A673 (cell line): ENCODE results near the gene OPRL1.

ENCODE experiments used
- EZH2 ChIP-seq: fragments of 200-600 bp; sonication (generic); IDR thresholded peaks from 2 replicates; pipeline ENCODE4 v1.6.1; 2017; ENCODE audit warnings: borderline replicate concordance, low read depth, mild to moderate bottlenecking, mixed read lengths, antibody characterized with exemption, low read length; ENCODE audit not compliant: poor library complexity, severe bottlenecking
- TF ChIP-seq, protein P1 (sequence below): fragments of 300-800, 200-600 bp; sonication (generic); conservative IDR thresholded peaks from 2 replicates; pipeline ENCODE4 v1.5.1; 2017; ENCODE audit warnings: low read depth, mild to moderate bottlenecking, antibody characterized with exemption, low read length, moderate library complexity, mixed read lengths

DNA sequence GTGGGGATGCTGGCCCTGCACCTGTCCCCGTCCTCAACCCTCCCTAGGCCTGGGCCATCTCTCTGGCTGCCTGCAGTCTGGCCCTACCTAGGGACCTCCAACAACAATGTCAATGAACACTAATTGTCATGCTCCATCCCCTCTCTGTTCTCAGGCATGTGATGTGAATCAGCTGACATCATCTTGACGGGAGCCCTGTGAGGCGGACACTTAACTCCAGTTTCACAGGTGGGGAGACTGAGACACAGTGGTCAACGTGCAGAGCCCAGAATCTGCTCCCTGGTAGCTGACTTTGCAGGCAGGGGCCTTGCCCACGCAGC, 17.6 kb upstream of the OPRL1 start:
- TF ChIP-seq, protein P1, sequence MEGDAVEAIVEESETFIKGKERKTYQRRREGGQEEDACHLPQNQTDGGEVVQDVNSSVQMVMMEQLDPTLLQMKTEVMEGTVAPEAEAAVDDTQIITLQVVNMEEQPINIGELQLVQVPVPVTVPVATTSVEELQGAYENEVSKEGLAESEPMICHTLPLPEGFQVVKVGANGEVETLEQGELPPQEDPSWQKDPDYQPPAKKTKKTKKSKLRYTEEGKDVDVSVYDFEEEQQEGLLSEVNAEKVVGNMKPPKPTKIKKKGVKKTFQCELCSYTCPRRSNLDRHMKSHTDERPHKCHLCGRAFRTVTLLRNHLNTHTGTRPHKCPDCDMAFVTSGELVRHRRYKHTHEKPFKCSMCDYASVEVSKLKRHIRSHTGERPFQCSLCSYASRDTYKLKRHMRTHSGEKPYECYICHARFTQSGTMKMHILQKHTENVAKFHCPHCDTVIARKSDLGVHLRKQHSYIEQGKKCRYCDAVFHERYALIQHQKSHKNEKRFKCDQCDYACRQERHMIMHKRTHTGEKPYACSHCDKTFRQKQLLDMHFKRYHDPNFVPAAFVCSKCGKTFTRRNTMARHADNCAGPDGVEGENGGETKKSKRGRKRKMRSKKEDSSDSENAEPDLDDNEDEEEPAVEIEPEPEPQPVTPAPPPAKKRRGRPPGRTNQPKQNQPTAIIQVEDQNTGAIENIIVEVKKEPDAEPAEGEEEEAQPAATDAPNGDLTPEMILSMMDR, result no peak
- TF ChIP-seq EZH2, result no peak
